IMR-90 (cell line): ENCODE measurements around the gene STX18. TPM values are rescaled to one million over a fixed set of nuclear protein-coding genes. Genes with fewer than 3 reads are reported as not detected.
A peak's percentile ranks its signal among the peaks of the same experiment; 100 is the strongest.

Experiments used
- ATAC-seq: fragments of 200-7000 bp; cut with Tn5 transposase; 2 replicates; pipeline ENCODE4 v1.9.1; 2020; ENCODE audit warnings: low read depth, mild to moderate bottlenecking, moderate library complexity
- BruUV-seq: library from RNA; stranded (reverse); fragments of 400-500 nt; replicated peaks from 2 replicates; lab custom pipeline; 2021; lab: Mats Ljungman, UMichigan
- CTCF ChIA-PET: fragments of 300-600 bp; formaldehyde crosslinking; extraction: SDS; loops from one replicate; lab custom pipeline; 2021; ENCODE audit warnings: antibody characterized with exemption; lab: Yijun Ruan, JAX
- POLR2A ChIA-PET: fragments of 300-600 bp; sonication (Branson Sonifier 250); formaldehyde crosslinking; loops from one replicate; lab custom pipeline; 2022; ENCODE audit warnings: antibody characterized with exemption; ENCODE audit not compliant: unreplicated experiment; lab: Charles Lee
- DNase-seq: peaks from one replicate; pipeline ENCODE4 v3.0.0; 2013
- H2AFZ ChIP-seq: replicated peaks from 2 replicates; pipeline ENCODE3; 2013; ENCODE audit warnings: low read length, mild to moderate bottlenecking; ENCODE audit not compliant: poor library complexity
- H2AK5ac ChIP-seq: 2 replicates; pipeline ENCODE4 v1.6.1; 2013; ENCODE audit warnings: low read depth, low read length, inconsistent platforms
- H2AK9ac ChIP-seq: replicated peaks from 2 replicates; pipeline ENCODE3; 2013; ENCODE audit warnings: mild to moderate bottlenecking, low read depth, low read length, moderate library complexity; ENCODE audit not compliant: poor library complexity
- H2BK120ac ChIP-seq: 2 replicates; pipeline ENCODE4 v1.6.1; 2013; ENCODE audit warnings: low read depth, low read length, inconsistent platforms
- H2BK15ac ChIP-seq: 3 replicates; pipeline ENCODE4 v1.6.1; 2013; ENCODE audit warnings: low read depth, low read length, inconsistent platforms
- H2BK20ac ChIP-seq: 2 replicates; pipeline ENCODE4 v1.6.1; 2013; ENCODE audit warnings: low read depth, mild to moderate bottlenecking, inconsistent platforms, low read length, moderate library complexity
- H2BK5ac ChIP-seq: 2 replicates; pipeline ENCODE4 v1.6.1; 2013; ENCODE audit warnings: mild to moderate bottlenecking, low read depth, low read length, inconsistent platforms; ENCODE audit not compliant: poor library complexity, severe bottlenecking
- H3K14ac ChIP-seq: replicated peaks from 2 replicates; pipeline ENCODE4 v1.6.1; 2013; ENCODE audit warnings: low read depth, low read length, inconsistent platforms
- H3K18ac ChIP-seq: 2 replicates; pipeline ENCODE4 v1.6.1; 2013; ENCODE audit warnings: low read depth, low read length, control low read depth
- H3K23ac ChIP-seq: 2 replicates; pipeline ENCODE4 v1.6.1; 2013; ENCODE audit warnings: low read depth, low read length, inconsistent platforms
- H3K27ac ChIP-seq: 2 replicates; pipeline ENCODE4 v1.5.1; 2013; ENCODE audit warnings: mild to moderate bottlenecking, control low read depth, low read length; ENCODE audit not compliant: insufficient read depth
- H3K27me3 ChIP-seq: 2 replicates; pipeline ENCODE4 v1.6.1; 2013; ENCODE audit warnings: low read length; ENCODE audit not compliant: control insufficient read depth, insufficient read depth
- H3K36me3 ChIP-seq: 2 replicates; pipeline ENCODE4 v1.6.1; 2013; ENCODE audit warnings: low read length, mixed read lengths; ENCODE audit not compliant: control insufficient read depth, insufficient read depth
- H3K4ac ChIP-seq: 2 replicates; pipeline ENCODE4 v1.6.1; 2013; ENCODE audit warnings: low read depth, low read length, inconsistent platforms
- H3K4me1 ChIP-seq: 2 replicates; pipeline ENCODE4 v1.6.1; 2013; ENCODE audit warnings: low read length, mixed read lengths; ENCODE audit not compliant: control insufficient read depth, insufficient read depth
- H3K4me2 ChIP-seq: 2 replicates; pipeline ENCODE4 v1.6.1; 2013; ENCODE audit warnings: low read depth, mild to moderate bottlenecking, control low read depth, low read length, moderate library complexity
- H3K4me3 ChIP-seq: 2 replicates; pipeline ENCODE4 v1.5.1; 2013; ENCODE audit warnings: low read depth, mild to moderate bottlenecking, control low read depth, low read length, moderate library complexity; ENCODE audit not compliant: insufficient read depth
- H3K56ac ChIP-seq: 2 replicates; pipeline ENCODE4 v1.6.1; 2013; ENCODE audit warnings: low read length, inconsistent platforms; ENCODE audit not compliant: insufficient read depth; ENCODE audit errors: extremely low read depth
- H3K79me1 ChIP-seq, 2 experiments: 2 replicates each; pipeline ENCODE4 v1.6.1; 2013; ENCODE audit warnings: low read length in 2 of 2, inconsistent platforms in 1 of 2, low read depth in 1 of 2
- H3K9ac ChIP-seq: 2 replicates; pipeline ENCODE4 v1.6.1; 2013; ENCODE audit warnings: low read depth, low read length, control low read depth
- H3K9me1 ChIP-seq: 2 replicates; pipeline ENCODE4 v1.6.1; 2013; ENCODE audit warnings: low read length, inconsistent platforms; ENCODE audit not compliant: insufficient read depth
- H3K9me3 ChIP-seq: 2 replicates; pipeline ENCODE4 v1.6.1; 2013; ENCODE audit warnings: low read length; ENCODE audit not compliant: control insufficient read depth, insufficient read depth
- H4K20me1 ChIP-seq: 2 replicates; pipeline ENCODE4 v1.6.1; 2013; ENCODE audit warnings: low read length, inconsistent platforms; ENCODE audit not compliant: insufficient read depth
- H4K5ac ChIP-seq: 2 replicates; pipeline ENCODE4 v1.6.1; 2013; ENCODE audit warnings: mild to moderate bottlenecking, low read depth, low read length, control low read depth
- H4K8ac ChIP-seq, 2 experiments: 2 replicates each; pipeline ENCODE4 v1.6.1; 2013; ENCODE audit warnings: low read depth in 2 of 2, low read length in 2 of 2, control low read depth in 1 of 2, inconsistent platforms in 1 of 2
- H4K91ac ChIP-seq: 2 replicates; pipeline ENCODE4 v1.6.1; 2013; ENCODE audit warnings: low read depth, low read length, inconsistent platforms; ENCODE audit not compliant: insufficient read depth
- BHLHE40 ChIP-seq: fragments of 150-350 bp; IDR thresholded peaks from 2 replicates; pipeline ENCODE4 v1.6.1; 2016; ENCODE audit warnings: mild to moderate bottlenecking, low read depth, low read length
- CHD1 ChIP-seq: IDR thresholded peaks from 2 replicates; pipeline ENCODE4 v1.6.1; 2012; ENCODE audit warnings: low read depth, low read length, improper control_type of control experiment
- FOS ChIP-seq: fragments of 150-350 bp; IDR thresholded peaks from 2 replicates; pipeline ENCODE4 v1.6.1; 2016; ENCODE audit warnings: low read depth, low read length
- MXI1 ChIP-seq: IDR thresholded peaks from 2 replicates; pipeline ENCODE4 v1.6.1; 2012; ENCODE audit warnings: low read depth, mild to moderate bottlenecking, low read length, moderate library complexity, borderline replicate concordance
- NFE2L2 ChIP-seq: fragments of 150-350 bp; IDR thresholded peaks from 2 replicates; pipeline ENCODE4 v1.6.1; 2016; ENCODE audit warnings: low read depth, mild to moderate bottlenecking, low read length
- RAD21 ChIP-seq: IDR thresholded peaks from 2 replicates; pipeline ENCODE4 v1.6.1; 2012; ENCODE audit warnings: low read length, improper control_type of control experiment
- RCOR1 ChIP-seq: IDR thresholded peaks from 2 replicates; pipeline ENCODE4 v1.6.1; 2012; ENCODE audit warnings: mild to moderate bottlenecking, low read length, improper control_type of control experiment; ENCODE audit not compliant: insufficient replicate concordance
- RFX5 ChIP-seq: IDR thresholded peaks from 2 replicates; pipeline ENCODE4 v1.8.0; 2012; ENCODE audit warnings: low read depth, mild to moderate bottlenecking, low read length, moderate library complexity
- SMC3 ChIP-seq: fragments of 150-350 bp; IDR thresholded peaks from 2 replicates; pipeline ENCODE4 v1.6.1; 2016; ENCODE audit warnings: low read depth, mild to moderate bottlenecking, antibody characterized with exemption, low read length, moderate library complexity
- WGBS, 2 experiments: methylation state at CpG; one replicate each; pipeline versions ENCODE4 v1.1.5 to v1.1.7; 2013; ENCODE audit warnings: missing lambda C conversion rate in 2 of 2; ENCODE audit not compliant: insufficient read length in 1 of 2; ENCODE audit errors: extremely low coverage in 2 of 2; 5-methylcytosine and 5-hydroxymethylcytosine counted together
- dilution Hi-C: fragments of 300-500 bp; cut with HindIII; formaldehyde crosslinking; loops from one replicate; pipeline ENCODE4 v1.14.3; 2018; ENCODE audit warnings: low sequenced_read_pairs; ENCODE audit not compliant: unreplicated experiment
- in situ Hi-C: fragments of 300-500 bp; cut with MboI; formaldehyde crosslinking; loops from 3 replicates; pipeline ENCODE4 v1.14.3; 2019; ENCODE audit warnings: low sequenced_read_pairs, inconsistent platforms, mixed read lengths
- intact Hi-C: fragments of 100-400 bp; cut with micrococcal nuclease; formaldehyde crosslinking; loops from 2 replicates; pipeline ENCODE4 v1.10.0; 2022
- polyA plus RNA-seq, 3 experiments: library from polyadenylated mRNA; depleted of rRNA; stranded (reverse); fragments of >200 nt; gene quantifications; 2 replicates each; pipeline ENCODE4 v1.2.3, GENCODE V29; 2012; ENCODE audit warnings: low replicate concordance in 1 of 3
- total RNA-seq: library from RNA; depleted of rRNA; stranded (reverse); fragments of >200 nt; gene quantifications from 2 replicates; pipeline ENCODE4 v1.2.3, GENCODE V29; 2012
- TF ChIP-seq, protein P1 (sequence below): conservative IDR thresholded peaks from 2 replicates; pipeline ENCODE4 v1.5.1; 2012; ENCODE audit warnings: mild to moderate bottlenecking, low read depth, low read length, improper control_type of control experiment
- TF ChIP-seq, protein P2 (sequence below): fragments of 150-350 bp; IDR thresholded peaks from 2 replicates; pipeline ENCODE4 v1.6.1; 2016; ENCODE audit warnings: low read depth, mild to moderate bottlenecking, low read length, moderate library complexity, borderline replicate concordance

Gene STX18
- total and polyA plus RNA-seq, 2 of the 4 experiments (the other 2 are of a cell fraction), result 20.1 to 23.4 TPM

DNA sequence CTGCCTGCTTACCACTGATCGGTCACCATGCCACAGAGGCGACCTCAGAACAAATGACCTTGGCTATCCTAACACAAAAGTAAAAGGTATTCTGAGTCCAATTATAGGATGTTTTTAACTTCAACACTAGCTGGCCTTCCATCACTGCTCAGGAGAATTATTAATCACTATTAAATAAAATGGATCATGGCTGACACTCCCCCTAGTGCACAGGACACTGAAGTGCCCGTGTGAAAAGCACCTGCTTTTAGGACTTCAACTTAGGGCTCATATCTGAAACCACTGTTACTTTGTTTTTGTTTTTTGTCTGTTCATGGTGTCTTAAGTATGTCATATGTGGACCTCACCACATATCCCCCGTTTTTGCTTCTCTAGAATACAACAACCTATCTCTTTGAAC, 33.9 kb downstream of the STX18 start:
- no peak overlapping the region for H2BK20ac ChIP-seq
- dilution Hi-C loops (no loop called here), in situ Hi-C loops (no loop called here), intact Hi-C loops (no loop called here)
- no peak overlapping the region for H3K14ac ChIP-seq
- H4K5ac ChIP-seq, result no peak overlapping the region
- H3K56ac ChIP-seq, result no peak overlapping the region
- H3K4ac ChIP-seq, result no peak overlapping the region
- no peak overlapping the region for H3K18ac ChIP-seq
- H4K20me1 ChIP-seq, result peaks cover 13% of the 10 kb centered on the region; the same call in 1 of the 2 replicates
- no peak overlapping the region for H3K4me3 ChIP-seq
- peaks cover 3% of the 10 kb centered on the region; the same call in 1 of the 2 replicates for H3K9me1 ChIP-seq
- no peak for DNase-seq
- TF ChIP-seq, protein P1, sequence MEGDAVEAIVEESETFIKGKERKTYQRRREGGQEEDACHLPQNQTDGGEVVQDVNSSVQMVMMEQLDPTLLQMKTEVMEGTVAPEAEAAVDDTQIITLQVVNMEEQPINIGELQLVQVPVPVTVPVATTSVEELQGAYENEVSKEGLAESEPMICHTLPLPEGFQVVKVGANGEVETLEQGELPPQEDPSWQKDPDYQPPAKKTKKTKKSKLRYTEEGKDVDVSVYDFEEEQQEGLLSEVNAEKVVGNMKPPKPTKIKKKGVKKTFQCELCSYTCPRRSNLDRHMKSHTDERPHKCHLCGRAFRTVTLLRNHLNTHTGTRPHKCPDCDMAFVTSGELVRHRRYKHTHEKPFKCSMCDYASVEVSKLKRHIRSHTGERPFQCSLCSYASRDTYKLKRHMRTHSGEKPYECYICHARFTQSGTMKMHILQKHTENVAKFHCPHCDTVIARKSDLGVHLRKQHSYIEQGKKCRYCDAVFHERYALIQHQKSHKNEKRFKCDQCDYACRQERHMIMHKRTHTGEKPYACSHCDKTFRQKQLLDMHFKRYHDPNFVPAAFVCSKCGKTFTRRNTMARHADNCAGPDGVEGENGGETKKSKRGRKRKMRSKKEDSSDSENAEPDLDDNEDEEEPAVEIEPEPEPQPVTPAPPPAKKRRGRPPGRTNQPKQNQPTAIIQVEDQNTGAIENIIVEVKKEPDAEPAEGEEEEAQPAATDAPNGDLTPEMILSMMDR, result peak; percentile 36; the same call in 1 of the 2 replicates
- TF ChIP-seq MXI1, result no peak
- TF ChIP-seq NFE2L2, result no peak
- no peak for TF ChIP-seq CHD1
- no peak for TF ChIP-seq FOS
- TF ChIP-seq, protein P2, sequence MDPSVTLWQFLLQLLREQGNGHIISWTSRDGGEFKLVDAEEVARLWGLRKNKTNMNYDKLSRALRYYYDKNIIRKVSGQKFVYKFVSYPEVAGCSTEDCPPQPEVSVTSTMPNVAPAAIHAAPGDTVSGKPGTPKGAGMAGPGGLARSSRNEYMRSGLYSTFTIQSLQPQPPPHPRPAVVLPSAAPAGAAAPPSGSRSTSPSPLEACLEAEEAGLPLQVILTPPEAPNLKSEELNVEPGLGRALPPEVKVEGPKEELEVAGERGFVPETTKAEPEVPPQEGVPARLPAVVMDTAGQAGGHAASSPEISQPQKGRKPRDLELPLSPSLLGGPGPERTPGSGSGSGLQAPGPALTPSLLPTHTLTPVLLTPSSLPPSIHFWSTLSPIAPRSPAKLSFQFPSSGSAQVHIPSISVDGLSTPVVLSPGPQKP, result no peak
- TF ChIP-seq RCOR1, result no peak
- no peak for TF ChIP-seq RAD21
- no peak for TF ChIP-seq BHLHE40
- TF ChIP-seq SMC3, result 0 out of 2 replicates have a peak, but pooled peaks have one; percentile 12
- no peak for TF ChIP-seq RFX5
- H3K27me3 ChIP-seq, result no peaks in the 10 kb centered on the region
- no peak overlapping the region for H3K23ac ChIP-seq
- H3K4me1 ChIP-seq, result no peaks in the 10 kb centered on the region; the same call in 1 of the 2 replicates
- no peak overlapping the region for H4K91ac ChIP-seq
- H3K36me3 ChIP-seq, result no peaks in the 10 kb centered on the region
- WGBS, 2 experiments, result 100% methylated on average over 1 of the region's 4 CpGs; no CpG with 5 or more reads in 1 of the 2 experiments
- no peak overlapping the region for H3K27ac ChIP-seq
- no peak for ATAC-seq
- H2AK5ac ChIP-seq, result no peak overlapping the region
- H2BK5ac ChIP-seq, result no peak overlapping the region
- H2BK15ac ChIP-seq, result no peak overlapping the region
- no peak overlapping the region for H4K8ac ChIP-seq
- BruUV-seq, result no TSS peak
- CTCF ChIA-PET, result interaction anchor here (0.6 to 1.5 kb wide), 3 partner anchors 12 to 927 kb away, joined by 3 to 7 read pairs (median 3); no protein-coding TSS in a partner anchor
- H2AK9ac ChIP-seq, result no peak overlapping the region
- H2AFZ ChIP-seq, result no peak overlapping the region
- H3K79me1 ChIP-seq, result peaks cover 18 to 43% of the 10 kb centered on the region in 2 experiments
- no peak overlapping the region for H3K4me2 ChIP-seq
- POLR2A ChIA-PET, result no interaction called here
- H3K9me3 ChIP-seq, result no peaks in the 10 kb centered on the region
- H2BK120ac ChIP-seq, result no peak overlapping the region
- H3K9ac ChIP-seq, result no peak overlapping the region
